GM06990 (cell line): Measurements from ENCODE around the gene IFI6.
"Not testable (repeated sequence)": the region's sequence is repeated elsewhere in the genome, so short reads cannot be mapped to it uniquely, and the experiment has no call there.

Experiments
- DNase-seq: peaks from one replicate; pipeline ENCODE4 v3.0.0-alpha.2; 2011; ENCODE audit not compliant: insufficient read length; ENCODE audit errors: extremely low read depth
- H3K27me3 ChIP-seq: replicated peaks from 2 replicates; pipeline ENCODE4 v1.6.0; 2011; ENCODE audit warnings: low read length; ENCODE audit not compliant: control insufficient read depth, insufficient read depth
- H3K36me3 ChIP-seq: 2 replicates; pipeline ENCODE4 v1.5.1; 2011; ENCODE audit warnings: low read length; ENCODE audit not compliant: control insufficient read depth, insufficient read depth
- H3K4me3 ChIP-seq: replicated peaks from 2 replicates; pipeline ENCODE4 v1.5.1; 2011; ENCODE audit warnings: low read depth, mild to moderate bottlenecking, control low read depth, low read length
- TF ChIP-seq, protein P1 (sequence below): IDR thresholded peaks from 2 replicates; pipeline ENCODE4 v1.5.1; 2011; ENCODE audit warnings: low read length, control low read depth, mild to moderate bottlenecking, inconsistent platforms; ENCODE audit not compliant: insufficient read depth, poor library complexity, severe bottlenecking

The IFI6 gene

DNA sequence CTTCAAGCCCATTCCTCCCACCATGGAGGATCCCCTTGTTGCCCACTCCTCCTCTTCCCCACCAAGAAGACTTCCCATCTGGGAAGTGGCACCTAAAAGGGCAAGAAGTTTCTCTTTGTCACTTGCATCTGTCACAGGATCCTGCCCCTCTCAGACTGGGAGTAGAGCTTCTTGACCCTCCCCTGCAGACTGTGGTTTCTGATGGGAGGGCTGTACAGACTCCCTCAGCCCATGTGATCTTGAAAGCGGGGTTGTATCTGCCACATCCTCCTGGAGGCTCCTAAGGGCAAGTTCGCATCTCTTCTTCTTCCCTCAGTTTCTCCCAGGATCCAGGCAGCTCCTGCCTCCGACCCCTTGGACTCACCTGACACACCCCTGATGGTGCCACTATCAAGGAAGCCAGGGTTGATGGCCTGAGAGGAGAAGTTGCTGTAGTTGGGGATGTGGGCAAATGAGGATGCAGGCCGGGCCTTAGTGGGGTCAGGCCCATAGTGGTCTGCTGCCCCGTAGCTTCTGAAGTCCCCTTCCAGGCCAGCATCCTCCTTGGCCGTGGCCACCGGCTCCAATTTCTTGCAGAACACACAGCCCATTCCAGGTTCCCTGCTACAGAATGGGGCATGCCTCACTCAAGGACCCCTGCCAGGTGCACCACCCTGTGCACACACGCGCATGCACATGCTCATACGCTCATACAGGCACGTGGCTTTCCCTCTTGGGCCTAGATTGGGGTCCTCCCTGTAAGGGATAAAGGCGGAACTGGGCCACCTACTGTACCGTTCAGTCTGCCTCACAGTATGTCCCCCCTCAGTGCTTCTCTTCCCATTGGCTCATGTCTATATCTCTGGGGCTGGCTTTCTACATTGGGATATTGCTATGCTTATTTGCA, 48.4 kb downstream of the IFI6 start:
- no peak for DNase-seq
- TF ChIP-seq, protein P1, sequence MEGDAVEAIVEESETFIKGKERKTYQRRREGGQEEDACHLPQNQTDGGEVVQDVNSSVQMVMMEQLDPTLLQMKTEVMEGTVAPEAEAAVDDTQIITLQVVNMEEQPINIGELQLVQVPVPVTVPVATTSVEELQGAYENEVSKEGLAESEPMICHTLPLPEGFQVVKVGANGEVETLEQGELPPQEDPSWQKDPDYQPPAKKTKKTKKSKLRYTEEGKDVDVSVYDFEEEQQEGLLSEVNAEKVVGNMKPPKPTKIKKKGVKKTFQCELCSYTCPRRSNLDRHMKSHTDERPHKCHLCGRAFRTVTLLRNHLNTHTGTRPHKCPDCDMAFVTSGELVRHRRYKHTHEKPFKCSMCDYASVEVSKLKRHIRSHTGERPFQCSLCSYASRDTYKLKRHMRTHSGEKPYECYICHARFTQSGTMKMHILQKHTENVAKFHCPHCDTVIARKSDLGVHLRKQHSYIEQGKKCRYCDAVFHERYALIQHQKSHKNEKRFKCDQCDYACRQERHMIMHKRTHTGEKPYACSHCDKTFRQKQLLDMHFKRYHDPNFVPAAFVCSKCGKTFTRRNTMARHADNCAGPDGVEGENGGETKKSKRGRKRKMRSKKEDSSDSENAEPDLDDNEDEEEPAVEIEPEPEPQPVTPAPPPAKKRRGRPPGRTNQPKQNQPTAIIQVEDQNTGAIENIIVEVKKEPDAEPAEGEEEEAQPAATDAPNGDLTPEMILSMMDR = no peak
- peaks cover 13% of the 10 kb centered on the region for H3K36me3 ChIP-seq
- no peaks in the 10 kb centered on the region for H3K27me3 ChIP-seq
- peak overlapping the region; percentile 37 for H3K4me3 ChIP-seq

DNA sequence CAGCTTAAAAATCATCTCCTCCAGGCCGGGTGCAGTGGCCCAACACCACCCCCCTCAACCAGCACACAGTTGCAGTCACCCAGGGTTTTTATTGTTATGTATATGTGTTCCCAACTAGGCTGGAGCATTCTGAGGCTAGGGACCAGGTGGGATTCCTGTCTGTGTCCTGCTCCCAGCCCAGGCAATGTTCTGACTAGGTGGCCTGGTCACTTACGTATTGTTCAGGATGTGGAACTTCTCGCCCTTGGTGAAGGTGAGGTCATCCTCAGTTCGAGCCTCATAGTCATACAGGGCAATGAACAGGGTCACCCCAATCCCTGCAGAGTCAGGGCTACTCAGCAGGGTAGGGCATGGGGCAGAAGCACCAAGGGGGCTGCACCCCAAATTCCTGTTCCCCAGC, 49.2 kb downstream of the IFI6 start:
- Histone ChIP-seq H3K36me3 (peaks cover 14% of the 10 kb centered on the region), H3K27me3 (no peaks in the 10 kb centered on the region), H3K4me3 (no peak overlapping the region)
- no peak for DNase-seq
- TF ChIP-seq, protein P1 = no peak

DNA sequence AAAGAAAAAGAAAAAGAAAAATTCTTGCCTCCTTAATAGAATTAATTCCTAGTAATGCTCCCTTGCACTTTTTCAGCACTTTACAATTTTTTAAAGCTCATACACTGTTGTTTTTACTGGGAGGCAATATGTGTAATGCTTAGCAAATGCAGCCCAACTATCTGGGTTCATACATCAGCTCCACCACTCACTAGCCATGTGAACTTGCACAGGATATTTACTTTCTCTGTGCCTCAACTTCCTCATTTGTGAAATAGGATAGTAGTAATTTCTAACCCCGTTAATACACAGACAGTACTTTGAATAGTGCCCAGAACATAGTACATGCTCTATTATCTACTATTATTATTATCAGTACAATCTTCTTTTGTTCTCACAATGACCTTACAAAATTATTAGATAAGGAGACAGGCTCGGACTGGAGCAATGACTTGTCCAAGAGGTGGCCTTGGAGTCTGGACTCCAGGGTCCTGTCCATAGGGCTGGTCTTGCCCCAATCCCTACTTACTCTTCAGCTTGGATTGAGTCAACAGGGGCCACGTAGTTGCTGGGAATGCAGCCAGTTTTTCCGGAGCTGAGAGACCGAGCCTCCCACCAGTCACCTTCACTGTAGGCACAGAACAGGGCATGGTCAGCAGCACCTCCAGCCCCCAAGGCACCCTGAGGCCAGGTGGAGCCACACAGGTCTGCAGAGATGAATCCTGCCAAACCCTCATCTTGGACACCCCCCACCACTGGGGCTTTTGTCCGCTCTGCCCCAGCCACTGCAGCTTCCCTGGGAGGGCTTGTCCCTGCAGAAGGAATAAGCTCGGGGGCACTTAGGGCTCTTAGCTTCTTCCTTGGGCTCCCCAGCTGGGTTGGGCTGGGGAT, 50.7 kb downstream of the IFI6 start:
- H3K36me3 ChIP-seq = peaks cover 26% of the 10 kb centered on the region
- TF ChIP-seq, protein P1 = no peak
- H3K4me3 ChIP-seq = no peak overlapping the region
- DNase-seq = no peak
- H3K27me3 ChIP-seq = no peaks in the 10 kb centered on the region

DNA sequence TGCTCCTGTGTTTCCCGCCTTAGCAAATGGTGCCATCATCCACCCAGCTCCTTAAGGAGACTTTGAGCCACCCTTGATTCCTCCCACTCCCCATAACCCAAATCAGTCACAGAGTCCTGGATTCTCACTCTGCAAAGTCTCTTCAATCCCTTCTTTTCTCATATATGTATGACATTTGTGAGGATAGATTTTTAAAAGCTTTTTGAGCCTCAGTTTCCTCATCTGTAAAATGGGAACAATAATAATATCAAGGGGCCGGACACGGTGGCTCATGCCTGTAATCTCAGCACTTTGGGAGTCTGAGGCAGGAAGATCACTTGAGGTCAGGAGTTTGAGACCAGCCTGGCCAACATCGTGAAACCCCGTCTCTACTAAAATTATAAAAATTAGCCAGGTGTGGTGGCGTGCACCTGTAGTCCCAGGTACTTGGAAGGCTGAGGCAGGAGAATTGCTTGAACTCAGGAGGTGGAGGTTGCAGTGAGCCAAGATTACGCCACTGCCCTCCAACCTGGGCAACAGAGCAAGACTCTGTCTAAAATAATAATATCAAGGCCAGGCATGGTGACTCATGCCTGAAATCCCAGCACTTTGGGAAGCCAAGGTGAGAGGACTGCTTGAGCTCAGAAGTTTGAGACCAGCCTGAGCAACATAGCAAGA, 52.1 kb downstream of the IFI6 start:
- H3K36me3 ChIP-seq = peaks cover 38% of the 10 kb centered on the region
- not testable (repeated sequence) for DNase-seq, H3K27me3 ChIP-seq, H3K4me3 ChIP-seq

DNA sequence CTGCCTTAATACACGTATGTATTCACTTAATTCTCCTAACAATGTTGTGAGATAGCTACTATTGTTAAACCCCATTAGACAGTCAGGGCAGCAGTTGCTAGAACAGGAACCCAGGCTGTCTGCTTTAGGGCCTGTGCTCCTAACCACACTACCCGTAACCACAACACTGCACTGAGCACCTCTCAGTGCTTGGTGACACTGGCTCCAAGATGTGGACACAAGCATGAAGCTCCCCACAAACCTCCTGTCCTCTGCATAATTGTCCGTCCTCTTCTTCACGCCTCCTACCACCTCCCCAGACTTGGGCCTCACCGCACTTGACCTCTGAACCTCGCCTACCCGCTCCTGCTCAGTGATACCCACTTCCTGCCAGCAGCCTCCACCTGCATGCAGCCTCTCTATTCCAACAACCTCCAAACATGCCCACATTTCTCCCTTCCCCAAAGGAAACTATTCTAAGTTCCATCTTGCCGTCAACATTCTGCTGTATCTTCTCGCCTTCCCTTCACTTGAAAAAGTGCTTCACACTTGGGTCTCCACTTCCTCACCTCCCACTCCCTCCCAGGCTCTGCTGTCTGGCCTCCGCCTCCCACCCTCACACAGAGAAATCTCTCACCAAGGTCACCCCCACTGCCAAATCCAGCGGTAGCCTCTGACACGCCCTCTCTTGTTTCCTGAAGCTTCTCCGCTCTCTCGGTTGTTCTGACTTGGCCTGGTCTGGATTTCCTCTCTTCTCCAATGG, 53.5 kb downstream of the IFI6 start:
- Histone ChIP-seq H3K36me3 (peaks cover 48% of the 10 kb centered on the region), H3K27me3 (no peaks in the 10 kb centered on the region), H3K4me3 (no peak overlapping the region)
- TF ChIP-seq, protein P1 = no peak
- DNase-seq = no peak
